ENCODE measurements around the gene SCFD2. TPM values are rescaled to one million over a fixed set of nuclear protein-coding genes. Genes with fewer than 3 reads are reported as not detected.

SCFD2 gene
- total RNA-seq, 6 experiments from 2014 or later, result 35.2 to 46.7 (median 41.5) TPM

GRCh38 chr4:53326535-53326934 lies 39.3 kb downstream of the SCFD2 start:
- Mint-ChIP-seq H3K36me3 (ENCODE audit: low read depth) (peaks cover 29% of the 10 kb centered on the region), H3K4me1 (ENCODE audit: low read depth) (peaks cover 56% of the 10 kb centered on the region), H3K27ac (no peak overlapping the region), H3K4me3 (no peak overlapping the region), H3K9me3 (no peaks in the 10 kb centered on the region), H3K27me3 (ENCODE audit: insufficient read depth) (no peaks in the 10 kb centered on the region; the same call in 1 of the 2 replicates)
- no peak for DNase-seq
- TF ChIP-seq, protein P1, sequence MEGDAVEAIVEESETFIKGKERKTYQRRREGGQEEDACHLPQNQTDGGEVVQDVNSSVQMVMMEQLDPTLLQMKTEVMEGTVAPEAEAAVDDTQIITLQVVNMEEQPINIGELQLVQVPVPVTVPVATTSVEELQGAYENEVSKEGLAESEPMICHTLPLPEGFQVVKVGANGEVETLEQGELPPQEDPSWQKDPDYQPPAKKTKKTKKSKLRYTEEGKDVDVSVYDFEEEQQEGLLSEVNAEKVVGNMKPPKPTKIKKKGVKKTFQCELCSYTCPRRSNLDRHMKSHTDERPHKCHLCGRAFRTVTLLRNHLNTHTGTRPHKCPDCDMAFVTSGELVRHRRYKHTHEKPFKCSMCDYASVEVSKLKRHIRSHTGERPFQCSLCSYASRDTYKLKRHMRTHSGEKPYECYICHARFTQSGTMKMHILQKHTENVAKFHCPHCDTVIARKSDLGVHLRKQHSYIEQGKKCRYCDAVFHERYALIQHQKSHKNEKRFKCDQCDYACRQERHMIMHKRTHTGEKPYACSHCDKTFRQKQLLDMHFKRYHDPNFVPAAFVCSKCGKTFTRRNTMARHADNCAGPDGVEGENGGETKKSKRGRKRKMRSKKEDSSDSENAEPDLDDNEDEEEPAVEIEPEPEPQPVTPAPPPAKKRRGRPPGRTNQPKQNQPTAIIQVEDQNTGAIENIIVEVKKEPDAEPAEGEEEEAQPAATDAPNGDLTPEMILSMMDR (IDR thresholded peaks at IDR 0.05), result no peak

DNA sequence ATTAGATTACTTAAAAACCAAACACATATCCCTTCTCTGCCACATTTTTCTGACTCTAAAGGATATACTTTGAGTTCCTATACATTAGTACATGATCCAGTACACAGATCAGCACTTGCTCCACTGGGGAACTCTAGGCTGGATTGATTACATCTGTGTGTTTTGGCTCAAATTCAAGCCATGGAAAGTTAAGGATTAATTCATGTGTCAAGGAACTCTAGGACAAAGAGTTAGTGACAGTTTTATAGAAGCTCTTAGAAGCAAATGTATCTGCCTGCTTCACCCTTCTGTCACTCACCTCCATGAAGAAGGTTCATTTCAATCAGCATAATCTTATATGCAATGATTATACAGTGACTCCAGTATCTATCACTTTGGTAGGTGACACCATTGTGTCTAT lies 43.2 kb downstream of the SCFD2 start:
- DNase-seq, result no peak
- Mint-ChIP-seq H3K27me3 (ENCODE audit: insufficient read depth) (no peaks in the 10 kb centered on the region; the same call in 1 of the 2 replicates), H3K27ac (peak overlapping the region; percentile 98), H3K36me3 (ENCODE audit: low read depth) (peaks cover 22% of the 10 kb centered on the region), H3K4me1 (ENCODE audit: low read depth) (peaks cover 85% of the 10 kb centered on the region), H3K9me3 (no peaks in the 10 kb centered on the region), H3K4me3 (peak overlapping the region; percentile 30; the same call in 1 of the 2 replicates)
- TF ChIP-seq, protein P1 (IDR thresholded peaks at IDR 0.05), result no peak

DNA sequence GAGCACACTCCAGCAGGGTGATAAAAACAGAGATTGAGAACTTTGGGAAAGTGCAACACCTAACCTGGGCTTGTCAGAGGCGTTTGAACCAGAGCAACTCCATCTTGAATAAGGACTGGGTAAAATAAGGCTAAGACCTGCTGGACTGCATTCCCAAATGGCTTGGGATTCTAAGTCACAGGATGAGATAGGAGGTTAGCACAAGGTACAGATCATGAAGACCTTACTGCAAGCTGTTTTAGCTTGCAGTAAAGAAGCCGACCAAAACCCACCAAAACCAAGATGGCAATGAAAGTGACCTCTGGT lies 43.9 kb downstream of the SCFD2 start:
- Mint-ChIP-seq H3K4me3 (peak overlapping the region; percentile 73), H3K36me3 (ENCODE audit: low read depth) (peaks cover 14% of the 10 kb centered on the region), H3K4me1 (ENCODE audit: low read depth) (peaks cover 80% of the 10 kb centered on the region), H3K27me3 (ENCODE audit: insufficient read depth) (no peaks in the 10 kb centered on the region; the same call in 1 of the 2 replicates), H3K27ac (peak overlapping the region; percentile 98), H3K9me3 (no peaks in the 10 kb centered on the region)
- DNase-seq, result no peak
- TF ChIP-seq, protein P1 (IDR thresholded peaks at IDR 0.05), result no peak

GRCh38 chr4:53321151-53321983 lies 44.5 kb downstream of the SCFD2 start:
- no peaks in the 10 kb centered on the region; the same call in 1 of the 2 replicates for H3K27me3 Mint-ChIP-seq (ENCODE audit: insufficient read depth)
- H3K9me3 Mint-ChIP-seq, result no peaks in the 10 kb centered on the region
- H3K4me1 Mint-ChIP-seq (ENCODE audit: low read depth), result peaks cover 76% of the 10 kb centered on the region
- DNase-seq, result peak; percentile 96
- TF ChIP-seq, protein P1 (IDR thresholded peaks at IDR 0.05), result no peak
- H3K4me3 Mint-ChIP-seq, result peak overlapping the region; percentile 73
- H3K36me3 Mint-ChIP-seq (ENCODE audit: low read depth), result peaks cover 12% of the 10 kb centered on the region
- peak overlapping the region; percentile 98 for H3K27ac Mint-ChIP-seq

DNA sequence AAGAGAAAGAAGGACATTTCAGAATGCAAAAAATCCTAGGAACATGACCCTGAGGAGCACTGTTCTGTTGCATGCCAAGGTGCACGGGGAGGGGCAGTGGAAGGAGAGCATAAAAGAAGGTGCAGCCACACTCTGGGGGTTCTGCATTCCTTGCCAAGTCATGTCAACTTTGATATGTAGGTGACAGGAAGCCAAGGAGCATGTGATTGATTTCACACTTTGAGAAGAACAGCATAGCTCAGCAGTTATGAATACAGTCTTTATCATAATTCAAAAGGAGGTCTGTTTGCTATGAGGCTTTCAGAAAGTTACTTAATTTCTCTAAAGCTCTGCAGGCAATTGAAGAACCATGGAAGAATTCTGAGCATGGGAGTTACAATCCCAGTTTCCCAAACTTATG lies 50.6 kb downstream of the SCFD2 start:
- peaks cover 9% of the 10 kb centered on the region; the same call in 1 of the 2 replicates for H3K36me3 Mint-ChIP-seq (ENCODE audit: low read depth)
- no peak for DNase-seq
- no peak overlapping the region for H3K4me3 Mint-ChIP-seq
- no peaks in the 10 kb centered on the region for H3K9me3 Mint-ChIP-seq
- TF ChIP-seq, protein P1 (IDR thresholded peaks at IDR 0.05), result no peak
- H3K27me3 Mint-ChIP-seq (ENCODE audit: insufficient read depth), result no peaks in the 10 kb centered on the region
- H3K27ac Mint-ChIP-seq, result peak overlapping the region; percentile 10; the same call in 1 of the 2 replicates
- peaks cover 51% of the 10 kb centered on the region for H3K4me1 Mint-ChIP-seq (ENCODE audit: low read depth)
